NCI-H82 treated with DMSO at 0.1 percent for 48 hours (cell line): ENCODE data around the gene OS9.
A peak's percentile ranks its signal among the peaks of the same experiment; 100 is the strongest.

ENCODE experiments used
- DNase-seq: peaks from one replicate; lab custom pipeline; 2025; ENCODE audit not compliant: unreplicated experiment; lab: John Stamatoyannopoulos, UW

The OS9 gene

GRCh38 chr12:57722716-57723629 lies 29.0 kb downstream of the OS9 start:
- no peak for DNase-seq

DNA sequence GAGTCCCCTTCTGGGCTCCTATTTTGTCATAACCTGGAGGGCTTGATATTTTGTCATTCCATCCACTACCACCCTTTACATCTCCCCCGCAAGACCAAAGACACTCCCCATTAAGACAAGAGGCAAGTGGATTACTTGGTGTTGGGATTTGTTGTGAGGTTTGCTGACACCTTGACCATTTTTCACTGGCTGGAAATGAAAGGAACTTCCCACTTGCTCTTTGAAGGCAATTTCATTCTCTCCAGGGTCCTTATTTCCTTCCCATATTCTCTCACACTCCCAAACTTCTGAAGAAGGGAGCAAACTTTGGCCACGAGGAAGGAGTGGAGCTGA lies 29.7 kb downstream of the OS9 start:
- DNase-seq, result no peak

DNA sequence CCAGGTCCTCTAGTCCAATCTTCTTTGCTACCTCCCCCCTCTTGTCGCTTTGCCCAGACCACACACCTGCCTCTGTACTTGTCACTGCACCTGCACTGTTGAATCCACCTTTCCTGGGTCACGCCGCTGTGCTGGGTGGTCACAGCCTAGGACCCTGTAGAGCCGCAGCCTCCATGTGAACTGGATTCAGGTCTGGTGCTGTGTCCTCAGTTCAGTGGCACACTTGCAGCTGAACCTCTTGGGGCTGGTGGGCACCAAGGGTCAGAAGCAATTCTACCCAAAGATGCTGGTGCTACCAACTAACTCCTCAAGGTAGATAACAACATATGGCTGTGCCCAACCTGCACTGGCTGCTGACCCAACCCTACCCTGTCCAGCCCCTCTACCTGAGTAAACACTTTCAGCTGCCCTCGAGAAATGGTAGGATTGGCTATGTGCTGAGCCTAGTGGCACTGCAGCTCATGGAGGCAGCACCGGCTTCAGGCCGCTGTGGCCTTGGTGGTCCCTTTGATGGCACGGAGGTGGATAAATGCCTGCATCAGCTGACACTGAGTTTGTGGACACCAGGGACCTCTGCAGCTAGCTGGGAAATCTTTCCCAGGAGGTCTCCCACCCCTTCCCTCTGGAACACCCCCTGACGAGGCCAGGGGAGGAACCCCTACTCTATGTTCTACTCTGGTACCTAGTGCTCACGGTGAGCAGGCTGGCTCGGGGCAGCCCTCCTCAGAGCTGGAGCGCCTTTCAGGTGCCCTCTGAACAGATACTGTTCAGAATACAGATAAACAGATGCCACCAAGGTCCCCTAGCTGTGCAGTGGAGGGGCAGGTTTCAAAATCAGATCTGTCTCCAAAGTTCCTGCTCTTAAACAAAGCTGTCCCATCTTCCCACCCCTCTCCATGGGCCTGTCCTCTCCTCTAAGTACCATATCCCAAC lies 30.3 kb downstream of the OS9 start:
- DNase-seq, result no peak

- no peak for DNase-seq
These were observed 31.2 kb downstream of the OS9 start for GRCh38 chr12:57724936-57725740.

DNA sequence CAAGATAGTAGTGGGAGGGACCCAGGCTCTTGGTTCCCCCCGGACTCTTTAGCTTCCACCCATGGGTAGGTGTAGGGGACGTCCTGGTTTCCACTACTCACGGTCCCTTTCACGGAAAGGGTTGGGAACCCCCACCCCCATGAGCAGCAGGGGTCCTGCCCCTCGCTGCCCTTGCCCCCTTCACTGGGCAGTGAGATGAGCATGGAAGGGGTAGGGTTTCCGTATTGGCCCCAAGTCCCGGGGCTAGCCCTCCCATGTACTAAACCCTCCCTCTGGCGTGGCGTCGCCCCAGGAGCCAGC lies 31.9 kb downstream of the OS9 start:
- no peak for DNase-seq

GRCh38 chr12:57726151-57726883 lies 32.4 kb downstream of the OS9 start:
- DNase-seq, result peak; percentile 59

DNA sequence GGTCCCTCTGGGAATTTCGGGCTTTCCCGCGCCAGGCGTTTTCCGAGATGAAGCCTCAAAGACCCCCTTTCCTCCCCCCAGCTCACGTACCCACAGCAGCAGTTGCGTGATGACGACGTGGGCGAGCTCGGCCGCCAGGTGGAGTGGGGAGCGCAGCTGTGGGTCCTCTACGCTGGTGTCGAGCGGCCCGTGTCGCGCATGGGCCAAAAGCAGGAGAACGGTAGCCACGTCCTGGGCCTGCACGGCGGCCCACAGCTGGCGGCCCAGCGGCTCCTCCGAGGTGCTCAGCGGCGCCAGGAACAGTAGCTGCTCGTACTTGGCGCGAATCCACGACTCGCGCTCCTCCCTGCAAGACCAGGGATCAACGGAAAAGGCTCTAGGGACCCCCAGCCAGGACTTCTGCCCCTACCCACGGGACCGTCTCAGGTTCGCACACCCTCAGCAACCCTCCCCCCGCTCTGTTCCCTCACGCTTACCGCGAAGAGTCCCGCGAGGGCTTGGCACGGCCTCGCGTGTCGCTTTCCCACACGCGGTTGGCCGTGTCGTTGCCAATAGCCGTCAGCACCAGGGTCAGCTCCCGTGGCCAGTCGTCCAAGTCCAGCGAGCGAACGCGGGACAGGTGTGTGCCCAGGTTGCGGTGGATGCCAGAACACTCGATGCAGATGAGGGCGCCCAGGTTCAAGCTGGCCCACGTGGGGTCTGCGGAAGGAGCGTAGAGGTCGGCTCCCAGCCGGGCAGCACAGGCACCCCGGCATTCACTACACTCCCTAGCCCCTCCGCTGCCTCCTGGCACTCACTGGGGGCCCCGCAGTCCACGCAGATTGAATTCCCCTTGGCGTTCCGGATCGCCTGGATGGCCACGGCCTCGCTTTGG lies 33.2 kb downstream of the OS9 start:
- DNase-seq, result no peak

GRCh38 chr12:57727758-57728395 lies 33.9 kb downstream of the OS9 start:
- no peak for DNase-seq

- DNase-seq, result no peak
These were observed 35.5 kb downstream of the OS9 start for GRCh38 chr12:57729321-57729844.

DNA sequence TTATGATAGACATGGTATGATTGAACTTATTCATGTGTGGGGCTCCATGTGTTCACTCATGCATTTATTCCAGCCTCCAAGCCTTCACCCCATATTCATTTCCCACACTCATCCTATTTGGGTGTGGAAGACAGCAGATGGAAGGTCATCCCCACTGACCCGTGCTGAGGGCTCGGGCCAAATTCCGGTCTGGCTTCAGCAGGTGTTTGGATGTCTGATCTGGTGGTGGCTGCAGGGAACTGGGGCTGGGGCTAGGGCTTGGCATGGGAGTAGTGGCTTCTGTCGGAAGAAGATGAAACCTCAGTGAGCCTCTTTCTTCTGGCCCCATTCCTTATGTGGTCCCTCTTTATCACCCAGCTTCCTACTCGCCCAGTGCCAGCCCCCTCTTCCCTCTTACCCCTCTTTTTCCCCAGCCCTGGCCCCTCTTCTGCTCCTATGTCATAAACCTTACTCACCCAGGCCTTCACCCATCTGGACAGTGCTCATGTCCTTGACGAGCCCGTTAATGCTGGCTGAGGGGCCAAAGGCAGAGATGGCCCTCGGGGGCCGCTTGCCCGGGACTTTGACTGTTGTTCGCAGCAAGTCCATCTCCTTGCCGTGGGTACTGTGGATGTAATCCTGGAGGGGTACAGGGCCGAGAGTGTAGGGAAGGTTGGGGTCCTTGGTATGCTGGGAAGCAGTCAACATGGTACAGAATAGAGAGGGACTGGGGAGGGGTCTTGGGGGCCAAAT lies 36.6 kb downstream of the OS9 start:
- no peak for DNase-seq

- no peak for DNase-seq
These were observed 37.6 kb downstream of the OS9 start for GRCh38 chr12:57731411-57732080.

DNA sequence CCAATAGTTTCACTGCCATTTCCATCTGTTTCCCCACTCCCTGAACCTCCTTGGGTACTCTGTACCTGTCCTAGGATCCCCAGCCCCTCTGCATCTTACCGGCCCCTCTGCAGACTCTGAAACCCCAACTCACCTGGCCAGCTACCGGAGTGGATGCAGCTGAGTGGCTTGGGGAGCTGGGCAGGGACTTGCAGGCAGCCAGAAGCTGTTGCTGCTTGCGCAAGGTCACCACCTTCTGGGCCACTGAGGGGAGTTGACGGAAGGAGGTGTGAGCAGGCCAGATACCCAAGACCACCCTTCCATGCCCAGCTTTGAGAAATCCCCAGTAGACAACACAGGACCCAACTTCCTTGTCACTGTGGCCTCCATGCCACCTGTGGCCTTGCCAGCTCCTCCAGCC lies 38.3 kb downstream of the OS9 start:
- DNase-seq, result no peak

DNA sequence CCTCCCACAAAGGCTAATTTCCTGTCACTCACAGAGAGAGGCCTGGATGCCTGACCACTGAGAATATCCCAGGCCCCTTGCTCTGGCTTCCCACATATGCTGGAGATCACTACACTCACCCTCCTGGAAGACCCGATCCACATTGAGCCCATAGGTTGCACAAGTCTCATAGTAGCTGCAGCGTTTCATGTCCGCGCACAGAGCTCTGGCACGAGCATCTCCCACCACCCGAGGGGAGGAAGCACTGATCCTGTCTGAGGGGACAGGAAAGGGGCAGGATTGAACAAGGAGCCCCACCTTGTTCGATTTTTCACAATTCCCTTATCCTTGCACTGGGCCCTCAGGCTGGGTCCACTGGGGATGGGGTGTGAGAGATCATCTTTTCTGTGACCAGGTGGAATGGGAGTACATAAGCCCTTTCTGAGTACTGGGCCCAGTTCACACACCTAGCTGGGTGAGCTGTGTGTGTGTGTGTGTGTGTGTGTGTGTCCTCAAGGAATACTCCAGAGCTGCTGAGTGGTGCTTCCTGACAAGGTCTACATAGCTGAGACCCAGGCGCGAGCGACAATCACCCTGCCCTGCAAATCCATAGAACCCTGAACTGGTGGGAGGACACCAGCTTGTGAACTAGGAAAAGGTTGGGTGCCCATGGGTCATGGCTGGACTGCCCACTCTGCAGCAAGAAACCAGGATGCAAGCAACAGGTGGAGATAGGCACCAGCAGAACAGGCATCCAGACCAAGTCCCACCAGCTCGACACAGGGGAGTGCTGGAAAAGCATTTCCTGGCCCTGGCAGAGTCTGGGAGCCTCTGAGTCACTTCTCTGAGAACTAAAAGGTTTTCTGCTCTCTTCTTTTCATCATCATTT lies 39.0 kb downstream of the OS9 start:
- no peak for DNase-seq

GRCh38 chr12:57733928-57734327 lies 40.0 kb downstream of the OS9 start:
- no peak for DNase-seq

GRCh38 chr12:57734591-57734990 lies 40.7 kb downstream of the OS9 start:
- DNase-seq, result no peak

GRCh38 chr12:57735198-57735855 lies 41.4 kb downstream of the OS9 start:
- no peak for DNase-seq
